Effector memory CD4-positive, alpha-beta T cell (primary cell): ENCODE results near the gene SPTA1.
"Not testable (repeated sequence)": the region's sequence is repeated elsewhere in the genome, so short reads cannot be mapped to it uniquely, and the experiment has no call there.

ENCODE experiments used
- DNase-seq, 3 donors: peaks; one replicate each; pipeline ENCODE4 v3.0.0-alpha.2; 2020
- H3K27ac ChIP-seq: 2 replicates; pipeline ENCODE4 v1.7.0; 2013; ENCODE audit warnings: mild to moderate bottlenecking, low read length, moderate library complexity; ENCODE audit not compliant: insufficient read depth, poor library complexity, severe bottlenecking
- H3K27me3 ChIP-seq: replicated peaks from 2 replicates; pipeline ENCODE4 v1.7.0; 2013; ENCODE audit warnings: mild to moderate bottlenecking, low read length; ENCODE audit not compliant: insufficient read depth, control insufficient read depth, poor library complexity, severe bottlenecking
- H3K36me3 ChIP-seq: 2 replicates; pipeline ENCODE4 v1.7.0; 2013; ENCODE audit warnings: mild to moderate bottlenecking, low read length, moderate library complexity; ENCODE audit not compliant: control insufficient read depth, insufficient read depth
- H3K4me1 ChIP-seq: 2 replicates; pipeline ENCODE4 v1.7.0; 2013; ENCODE audit warnings: low read length, mild to moderate bottlenecking; ENCODE audit not compliant: control insufficient read depth, insufficient read depth, poor library complexity, severe bottlenecking
- H3K4me3 ChIP-seq: 2 replicates; pipeline ENCODE4 v1.7.0; 2013; ENCODE audit warnings: low read length, low read depth, mild to moderate bottlenecking; ENCODE audit not compliant: insufficient read depth, poor library complexity, severe bottlenecking
- H3K9me3 ChIP-seq: 2 replicates; pipeline ENCODE4 v1.7.0; 2013; ENCODE audit warnings: mild to moderate bottlenecking, low read length, moderate library complexity; ENCODE audit not compliant: control insufficient read depth

The SPTA1 gene

DNA sequence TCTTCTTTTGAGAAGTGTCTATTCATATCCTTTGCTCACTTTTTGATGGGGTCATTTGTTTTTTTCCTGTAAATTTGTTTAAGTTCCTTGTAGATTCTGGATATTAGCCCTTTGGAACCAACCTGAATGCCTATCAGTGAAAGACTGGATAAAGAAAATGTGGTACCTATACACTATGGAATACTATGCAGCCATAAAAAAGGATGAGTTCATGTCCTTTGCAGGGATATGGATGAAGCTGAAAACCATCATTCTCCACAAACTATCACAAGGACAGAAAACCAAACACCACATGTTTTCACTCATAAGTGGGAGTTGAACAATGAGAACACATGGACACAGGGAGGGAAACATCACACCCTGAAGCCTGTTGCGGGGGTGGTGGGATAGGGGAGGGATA is 1.8 kb upstream of the SPTA1 start:
- H3K36me3 ChIP-seq, H3K27me3 ChIP-seq, H3K9me3 ChIP-seq, H3K27ac ChIP-seq, H3K4me1 ChIP-seq, DNase-seq, H3K4me3 ChIP-seq: not testable (repeated sequence)

DNA sequence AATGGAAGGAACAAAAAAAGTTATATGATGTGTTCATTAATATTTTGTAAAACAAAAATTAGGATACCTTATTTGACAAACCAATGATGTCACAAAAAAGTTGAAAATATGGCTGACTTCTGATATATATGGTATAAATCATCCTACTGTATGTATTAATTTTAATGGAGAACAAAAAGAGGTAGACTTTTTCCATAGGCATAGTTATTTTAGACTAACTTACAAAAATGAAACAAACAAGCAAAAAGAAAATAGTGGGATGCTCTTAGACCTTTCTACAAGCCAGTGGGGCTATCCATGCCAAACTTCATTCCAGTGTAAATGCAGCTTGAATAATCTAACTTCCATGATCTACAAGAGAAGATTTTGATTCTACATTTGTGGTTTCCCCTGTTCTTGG is 522 bp upstream of the SPTA1 start:
- H3K27ac ChIP-seq, result no peak overlapping the region
- H3K27me3 ChIP-seq, result peaks cover 3% of the 10 kb centered on the region
- no peak overlapping the region for H3K4me3 ChIP-seq
- H3K36me3 ChIP-seq, result no peaks in the 10 kb centered on the region
- H3K9me3 ChIP-seq, result no peaks in the 10 kb centered on the region
- H3K4me1 ChIP-seq, result no peaks in the 10 kb centered on the region
- DNase-seq, result no peak

DNA sequence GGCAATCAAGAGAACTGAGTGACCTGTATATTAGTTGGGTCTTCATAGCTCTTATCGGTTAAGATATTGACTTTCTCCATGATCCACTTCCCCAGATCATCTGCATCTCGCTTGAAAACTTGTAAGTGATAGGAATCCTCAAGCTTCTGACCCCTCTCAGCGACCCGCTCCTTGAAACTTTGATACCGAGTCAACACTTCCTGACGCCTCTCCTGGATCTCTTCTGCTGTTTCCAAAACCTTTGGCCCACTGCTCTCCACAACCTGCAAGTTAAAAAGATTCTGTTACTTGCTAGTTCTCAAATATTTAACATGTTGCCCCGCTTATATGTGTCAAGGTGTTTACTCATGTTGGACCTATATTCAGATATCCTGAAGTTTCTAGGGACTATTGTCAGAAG is 1.4 kb downstream of the SPTA1 start:
- no peak overlapping the region for H3K4me3 ChIP-seq
- DNase-seq, result no peak
- no peaks in the 10 kb centered on the region for H3K4me1 ChIP-seq
- peaks cover 3% of the 10 kb centered on the region for H3K27me3 ChIP-seq
- H3K9me3 ChIP-seq, result no peaks in the 10 kb centered on the region
- H3K36me3 ChIP-seq, result no peaks in the 10 kb centered on the region
- H3K27ac ChIP-seq, result no peak overlapping the region

DNA sequence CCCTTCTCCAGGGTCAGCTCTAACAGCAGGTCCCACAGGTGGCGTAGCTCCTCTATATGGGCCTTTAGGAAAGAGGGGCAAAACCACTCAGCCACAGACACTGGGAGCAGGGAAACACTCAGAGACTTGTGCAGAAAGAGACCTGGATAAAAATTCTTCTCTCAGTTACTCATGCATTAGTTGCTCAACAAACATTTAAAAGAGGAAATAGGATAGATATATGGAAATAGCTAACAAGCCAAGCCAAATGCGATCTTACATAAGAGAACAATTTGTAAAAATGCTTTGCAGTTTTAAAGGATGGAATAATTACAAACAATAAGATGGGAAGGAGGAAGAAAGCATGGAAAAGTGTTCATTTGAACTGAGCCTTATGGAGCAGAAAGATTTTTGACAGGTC is 4.9 kb downstream of the SPTA1 start:
- no peak for DNase-seq
- Histone ChIP-seq H3K4me1 (no peaks in the 10 kb centered on the region), H3K4me3 (no peak overlapping the region)

DNA sequence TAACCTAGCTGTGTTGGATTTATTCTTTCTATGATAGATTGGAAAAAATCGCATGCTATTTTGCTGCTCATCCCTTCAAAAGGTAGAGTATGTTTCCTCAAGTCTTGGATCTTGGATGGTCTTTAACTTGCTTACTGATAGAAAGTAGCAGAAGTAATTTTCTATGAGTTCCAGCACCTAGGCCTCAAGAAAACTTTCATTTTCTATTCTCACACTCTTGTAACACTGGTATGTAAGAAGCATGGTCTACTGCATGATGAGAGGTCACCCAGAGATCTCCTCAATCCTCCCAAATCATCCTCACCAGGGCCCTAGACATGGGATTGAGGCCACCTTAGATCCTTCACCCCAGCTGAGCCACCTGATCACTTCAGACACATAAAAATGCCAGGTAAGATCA is 7.2 kb downstream of the SPTA1 start:
- H3K27me3 ChIP-seq, result no peaks in the 10 kb centered on the region

More for the DNA sequence above, 4.9 kb downstream of the SPTA1 start:
- H3K27ac ChIP-seq, result no peak overlapping the region
- H3K27me3 ChIP-seq, result peaks cover 3% of the 10 kb centered on the region
- no peaks in the 10 kb centered on the region for H3K36me3 ChIP-seq
- H3K9me3 ChIP-seq, result no peaks in the 10 kb centered on the region

DNA sequence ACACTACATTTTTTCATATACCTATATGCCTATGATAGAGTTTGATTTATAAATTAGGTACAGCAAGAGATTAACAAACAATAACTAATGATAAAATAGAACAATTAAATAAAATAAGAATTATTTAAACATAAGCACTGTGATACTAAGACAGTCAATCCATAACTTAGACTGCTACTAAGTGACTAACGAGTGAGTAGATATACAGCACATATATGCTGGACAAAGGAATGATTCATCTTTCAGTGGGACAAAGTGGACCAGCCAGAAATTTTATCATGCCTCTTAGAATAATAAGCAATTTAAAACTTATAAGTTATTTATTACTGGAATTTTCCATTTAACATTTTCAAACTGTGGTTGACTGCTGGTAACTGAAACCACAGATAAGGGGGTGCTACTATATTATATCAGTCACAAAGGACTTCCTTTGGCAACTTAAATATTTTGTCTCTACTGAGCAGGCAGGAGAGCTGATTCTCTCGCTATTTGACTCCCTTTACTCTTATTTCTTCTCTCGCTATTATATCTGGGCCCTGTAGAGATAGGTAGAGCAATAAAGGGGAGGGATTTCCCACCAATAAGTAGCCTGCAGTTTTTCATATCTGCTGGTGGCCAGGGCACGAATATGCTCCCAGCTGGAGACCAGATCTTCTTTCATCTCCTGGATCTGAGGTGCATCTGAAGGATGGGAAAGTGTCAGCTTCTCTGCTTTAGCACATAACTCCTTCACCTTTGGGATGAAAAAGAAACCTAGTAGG is 10.8 kb downstream of the SPTA1 start:
- H3K27ac ChIP-seq, result no peak overlapping the region
- H3K9me3 ChIP-seq, result no peaks in the 10 kb centered on the region
- no peaks in the 10 kb centered on the region for H3K4me1 ChIP-seq
- no peak overlapping the region for H3K4me3 ChIP-seq
- no peaks in the 10 kb centered on the region for H3K36me3 ChIP-seq
- no peaks in the 10 kb centered on the region for H3K27me3 ChIP-seq
- no peak for DNase-seq

More for the DNA sequence above, 7.2 kb downstream of the SPTA1 start:
- H3K27ac ChIP-seq, result no peak overlapping the region
- DNase-seq, result no peak
- H3K4me3 ChIP-seq, result no peak overlapping the region
- no peaks in the 10 kb centered on the region for H3K36me3 ChIP-seq
- no peaks in the 10 kb centered on the region for H3K4me1 ChIP-seq
- H3K9me3 ChIP-seq, result no peaks in the 10 kb centered on the region

DNA sequence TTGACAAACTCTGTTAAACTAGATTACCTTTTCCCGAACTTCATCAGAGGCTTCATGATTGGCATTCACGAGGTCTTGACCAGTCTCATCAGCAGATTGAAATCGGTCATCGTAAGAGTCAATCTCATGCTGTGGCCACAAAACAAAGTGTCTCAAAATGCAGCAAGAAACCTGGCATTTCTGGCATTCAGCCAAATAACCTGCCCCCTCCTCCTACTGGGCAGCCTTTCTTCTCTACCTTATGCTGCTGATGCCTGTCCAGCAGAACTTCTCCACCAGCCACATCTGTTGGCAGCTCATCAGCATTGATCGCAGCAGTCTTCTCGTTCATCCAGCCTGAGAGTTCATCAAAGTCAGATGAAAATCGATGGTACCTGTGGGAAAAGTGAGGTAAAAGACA is 12.2 kb downstream of the SPTA1 start:
- no peak overlapping the region for H3K4me3 ChIP-seq
- H3K36me3 ChIP-seq, result no peaks in the 10 kb centered on the region
- H3K27ac ChIP-seq, result no peak overlapping the region
- no peaks in the 10 kb centered on the region for H3K27me3 ChIP-seq
- DNase-seq, result no peak
- H3K9me3 ChIP-seq, result no peaks in the 10 kb centered on the region
- no peaks in the 10 kb centered on the region for H3K4me1 ChIP-seq

DNA sequence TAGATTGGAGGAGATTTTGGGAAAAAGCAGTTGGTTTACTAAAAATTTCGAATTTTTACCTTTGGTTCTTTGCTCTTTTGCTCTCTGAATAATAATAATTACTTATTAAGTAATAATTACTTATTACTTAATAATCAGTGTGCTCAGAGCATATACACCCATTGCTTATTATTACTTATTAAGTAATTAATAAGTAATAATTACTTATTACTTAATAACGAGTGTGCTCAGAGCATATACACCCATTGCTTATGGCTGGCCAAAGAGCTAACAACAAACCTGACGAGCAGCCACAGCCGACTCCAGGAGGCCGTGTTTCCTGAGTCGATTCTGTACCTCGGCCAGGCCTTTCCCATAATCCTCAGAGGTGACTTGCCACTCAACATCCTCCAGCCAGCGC is 20.5 kb downstream of the SPTA1 start:
- no peaks in the 10 kb centered on the region for H3K36me3 ChIP-seq
- H3K27me3 ChIP-seq, result no peaks in the 10 kb centered on the region
- no peaks in the 10 kb centered on the region for H3K4me1 ChIP-seq
- no peaks in the 10 kb centered on the region for H3K9me3 ChIP-seq
- H3K27ac ChIP-seq, result no peak overlapping the region
- DNase-seq, result no peak
- no peak overlapping the region for H3K4me3 ChIP-seq

DNA sequence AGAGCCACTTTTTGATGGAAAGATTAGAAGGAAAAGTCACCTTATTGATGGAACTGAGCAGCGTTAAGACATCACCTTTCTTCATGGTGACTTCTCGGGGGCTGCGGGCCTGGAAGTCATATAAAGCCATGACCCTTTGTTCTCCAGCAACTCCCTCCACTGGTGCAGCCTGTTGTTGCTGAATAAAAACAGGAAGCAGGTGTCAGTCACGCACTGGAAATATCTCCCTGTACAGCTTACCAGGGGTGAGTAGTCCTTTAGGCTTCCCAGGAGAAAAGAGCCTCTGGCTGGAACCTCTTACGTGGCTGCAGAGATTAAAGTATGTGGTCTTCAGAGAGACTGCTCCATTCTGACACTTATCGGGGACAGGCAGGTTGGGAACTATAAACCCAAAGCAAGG is 31.9 kb downstream of the SPTA1 start:
- no peaks in the 10 kb centered on the region for H3K36me3 ChIP-seq
- no peaks in the 10 kb centered on the region for H3K27me3 ChIP-seq
- H3K9me3 ChIP-seq, result no peaks in the 10 kb centered on the region
- H3K4me3 ChIP-seq, result no peak overlapping the region
- no peak for DNase-seq
- no peak overlapping the region for H3K27ac ChIP-seq
- H3K4me1 ChIP-seq, result no peaks in the 10 kb centered on the region

DNA sequence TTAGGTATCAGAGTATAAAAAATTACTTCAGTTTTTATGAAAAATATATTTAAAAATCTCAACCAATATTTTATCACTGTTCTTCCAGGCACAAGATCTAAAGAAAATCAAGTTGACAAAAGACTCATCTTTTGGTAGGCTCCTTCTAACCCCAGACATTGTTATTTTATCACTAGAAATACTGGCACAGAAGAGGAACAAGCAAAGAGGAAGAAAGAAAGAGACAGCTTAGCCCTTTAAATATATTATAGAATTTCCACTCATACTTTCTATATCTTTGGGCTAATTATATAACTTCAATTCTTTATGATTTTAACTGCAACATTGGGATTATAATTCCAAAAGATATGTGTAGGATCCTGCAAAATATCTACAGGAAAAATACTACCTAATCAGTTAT is 32.4 kb downstream of the SPTA1 start:
- DNase-seq, result no peak
- no peaks in the 10 kb centered on the region for H3K4me1 ChIP-seq
- no peak overlapping the region for H3K4me3 ChIP-seq
- H3K36me3 ChIP-seq, result no peaks in the 10 kb centered on the region
- H3K27ac ChIP-seq, result no peak overlapping the region
- H3K27me3 ChIP-seq, result no peaks in the 10 kb centered on the region
- no peaks in the 10 kb centered on the region for H3K9me3 ChIP-seq
